ENCODE results near the gene C2.
A peak's percentile ranks its signal among the peaks of the same experiment; 100 is the strongest.

C2 gene

DNA sequence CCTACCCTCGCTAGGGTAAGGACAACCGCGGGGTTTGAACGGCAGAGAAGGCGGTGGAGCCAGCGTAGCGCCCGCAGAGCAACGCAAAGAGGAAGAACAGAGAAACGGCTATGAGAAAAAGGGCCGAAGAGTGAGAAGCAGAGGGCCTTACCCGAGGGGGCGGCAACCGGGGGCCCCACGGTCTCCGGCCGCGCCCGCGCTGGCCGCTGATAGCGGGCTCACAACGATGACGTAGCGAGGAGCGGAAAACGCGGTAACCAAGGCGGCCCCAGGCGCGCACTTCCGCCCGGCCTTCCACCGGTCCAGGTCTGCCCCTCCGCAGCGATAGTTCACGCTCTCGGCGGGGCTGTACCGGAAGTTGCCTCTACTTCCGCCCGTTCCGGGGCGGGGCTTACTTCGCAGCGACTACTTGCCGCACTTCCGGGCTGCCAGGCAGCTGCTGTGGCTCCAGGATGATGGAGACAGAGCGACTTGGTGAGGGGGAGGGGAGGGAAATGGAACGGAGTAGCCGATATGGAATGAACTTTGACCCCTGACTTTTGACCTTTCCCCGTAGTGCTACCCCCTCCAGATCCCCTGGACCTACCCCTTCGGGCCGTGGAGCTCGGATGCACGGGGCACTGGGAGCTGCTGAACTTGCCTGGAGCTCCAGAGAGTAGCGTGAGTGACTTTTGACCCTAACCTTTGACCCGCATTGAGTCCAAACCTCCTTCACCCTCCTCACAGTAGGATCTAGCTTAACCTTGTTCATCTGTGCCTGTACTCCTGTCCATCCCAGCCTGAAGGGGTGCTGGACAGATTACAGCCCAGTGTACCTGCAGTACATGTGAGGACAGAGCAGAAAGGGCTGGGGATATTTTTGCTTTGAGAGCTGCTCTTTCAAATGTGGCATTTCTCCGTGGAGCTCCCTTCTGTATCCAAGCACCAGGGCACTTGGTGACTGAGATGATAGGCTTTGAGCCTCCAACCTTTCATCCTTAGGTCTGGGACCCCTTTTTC lies 31.5 kb downstream of the C2 start, which contains the start of the genes NELFE and SKIC2:
Gene NELFE, minus strand, starts transcription at position 231 of the 999 bp plus-strand sequence. CDS start 525 bp downstream, outside the sequence.
Gene SKIC2, plus strand, starts transcription at position 435 of the 999 bp plus-strand sequence. Its CDS starts 18 bp downstream, at position 453.
- Histone ChIP-seq H2AFZ (ENCODE audit: insufficient read depth, low read length, poor library complexity) (peak within 1 kb of the TSS; percentile 95), H3K79me2 (ENCODE audit: control insufficient read depth, insufficient read depth, low read length, poor library complexity) (peaks cover 12% of the 10 kb centered on the region), H3K14ac (ENCODE audit: low read length) (peak within 1 kb of the TSS; percentile 85), H3K18ac (ENCODE audit: low read length) (peak within 1 kb of the TSS; percentile 80), H3K27ac (ENCODE audit: low read depth, low read length) (peak within 1 kb of the TSS; percentile 48), H3K9me3 (ENCODE audit: insufficient read depth, low read depth, low read length) (no peaks in the 10 kb centered on the region), H3K4me3 (ENCODE audit: low read depth, low read length) (peak within 1 kb of the TSS; percentile 95), H3K4me2 (ENCODE audit: low read length) (peak within 1 kb of the TSS; percentile 82), H2BK5ac (ENCODE audit: low read depth, low read length, poor library complexity) (peak within 1 kb of the TSS; percentile 51), H2BK12ac (ENCODE audit: low read length) (peak within 1 kb of the TSS; percentile 51), H3K27me3 (ENCODE audit: insufficient read depth, low read length) (no peaks in the 10 kb centered on the region), H3K4me1 (ENCODE audit: control insufficient read depth in 1 of 2, insufficient read depth in 2 of 2, low read length in 2 of 2) (peaks cover 8 to 11% of the 10 kb centered on the region in 2 experiments), H4K12ac (ENCODE audit: low read depth, low read length) (peak within 1 kb of the TSS; percentile 91), H2BK120ac (ENCODE audit: insufficient read depth, low read length, poor library complexity) (peak within 1 kb of the TSS; percentile 48), H3K4ac (ENCODE audit: low read depth, low read length) (peak within 1 kb of the TSS; percentile 93), H3K9ac (ENCODE audit: low read length) (peak within 1 kb of the TSS; percentile 94), H3K36me3 (ENCODE audit: control insufficient read depth in 1 of 2, insufficient read depth in 2 of 2, low read length in 2 of 2) (peaks cover 52 to 56% of the 10 kb centered on the region in 2 experiments), H3K79me1 (ENCODE audit: low read length) (peaks cover 7% of the 10 kb centered on the region), H3K23ac (ENCODE audit: low read length) (no peak within 1 kb of the TSS), H4K8ac (ENCODE audit: low read depth, low read length) (peak within 1 kb of the TSS; percentile 95), H4K91ac (ENCODE audit: low read depth, low read length) (peak within 1 kb of the TSS; percentile 89), H2AK5ac (ENCODE audit: low read length) (peak within 1 kb of the TSS; percentile 97)
- WGBS (ENCODE audit: extremely low coverage, insufficient coverage, insufficient read length): no CpG with 5 or more reads among the region's 59 CpGs
- peak; percentile 99 for DNase-seq

DNA sequence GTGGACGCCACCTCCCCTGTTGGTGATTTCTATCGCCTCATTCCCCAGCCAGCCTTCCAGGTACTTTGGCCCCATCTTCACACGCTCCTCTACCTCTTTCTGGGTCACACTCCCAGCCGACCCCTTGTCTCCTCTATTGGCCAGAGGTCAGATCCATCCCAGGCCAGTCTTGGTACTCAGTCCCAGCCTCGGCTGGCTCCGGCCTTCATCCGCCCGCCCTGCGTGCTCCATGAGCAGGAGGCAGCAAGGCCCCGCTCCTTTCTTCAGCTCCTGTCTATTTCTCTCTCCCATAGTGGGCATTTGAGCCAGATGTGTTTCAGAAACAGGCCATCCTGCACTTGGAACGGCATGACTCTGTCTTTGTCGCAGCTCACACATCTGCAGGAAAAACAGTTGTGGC lies 34.1 kb downstream of the C2 start:
- Histone ChIP-seq H3K23ac (ENCODE audit: low read length) (no peak overlapping the region), H3K4ac (ENCODE audit: low read depth, low read length) (no peak overlapping the region), H3K18ac (ENCODE audit: low read length) (no peak overlapping the region), H3K4me3 (ENCODE audit: low read depth, low read length) (no peak overlapping the region), H3K36me3 (ENCODE audit: control insufficient read depth in 1 of 2, insufficient read depth in 2 of 2, low read length in 2 of 2) (peaks cover 52 to 58% of the 10 kb centered on the region in 2 experiments), H4K12ac (ENCODE audit: low read depth, low read length) (no peak overlapping the region), H2AK5ac (ENCODE audit: low read length) (no peak overlapping the region), H3K79me1 (ENCODE audit: low read length) (peaks cover 7% of the 10 kb centered on the region), H3K9me3 (ENCODE audit: insufficient read depth, low read depth, low read length) (no peaks in the 10 kb centered on the region), H3K4me2 (ENCODE audit: low read length) (no peak overlapping the region), H3K4me1 (ENCODE audit: control insufficient read depth in 1 of 2, insufficient read depth in 2 of 2, low read length in 2 of 2) (peaks cover 8 to 11% of the 10 kb centered on the region in 2 experiments), H4K8ac (ENCODE audit: low read depth, low read length) (no peak overlapping the region), H3K9ac (ENCODE audit: low read length) (no peak overlapping the region), H3K27me3 (ENCODE audit: insufficient read depth, low read length) (no peaks in the 10 kb centered on the region), H4K91ac (ENCODE audit: low read depth, low read length) (no peak overlapping the region), H2BK12ac (ENCODE audit: low read length) (no peak overlapping the region), H2AFZ (ENCODE audit: insufficient read depth, low read length, poor library complexity) (no peak overlapping the region), H3K79me2 (ENCODE audit: control insufficient read depth, insufficient read depth, low read length, poor library complexity) (peaks cover 12% of the 10 kb centered on the region), H2BK5ac (ENCODE audit: low read depth, low read length, poor library complexity) (no peak overlapping the region), H2BK120ac (ENCODE audit: insufficient read depth, low read length, poor library complexity) (no peak overlapping the region), H3K14ac (ENCODE audit: low read length) (no peak overlapping the region), H3K27ac (ENCODE audit: low read depth, low read length) (no peak overlapping the region)
- no peak for DNase-seq
- no CpG with 5 or more reads among the region's 12 CpGs for WGBS (ENCODE audit: extremely low coverage, insufficient coverage, insufficient read length)

DNA sequence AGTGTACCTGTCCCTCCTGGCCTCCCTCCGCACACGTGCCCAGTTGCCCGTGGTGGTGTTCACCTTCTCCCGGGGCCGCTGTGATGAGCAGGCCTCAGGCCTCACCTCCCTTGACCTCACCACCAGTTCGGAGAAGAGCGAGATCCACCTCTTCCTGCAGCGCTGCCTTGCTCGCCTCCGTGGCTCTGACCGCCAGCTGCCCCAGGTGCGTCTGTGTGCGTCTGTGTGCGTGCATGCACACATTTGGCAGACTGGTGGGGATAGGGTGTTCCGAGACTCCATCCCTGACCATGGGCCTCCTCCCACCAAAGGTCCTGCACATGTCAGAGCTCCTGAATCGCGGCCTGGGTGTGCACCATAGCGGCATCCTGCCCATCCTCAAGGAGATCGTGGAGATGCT lies 36.4 kb downstream of the C2 start:
- H3K9me3 ChIP-seq (ENCODE audit: insufficient read depth, low read depth, low read length): no peaks in the 10 kb centered on the region
- no peak overlapping the region for H2BK12ac ChIP-seq (ENCODE audit: low read length)
- peaks cover 72 to 78% of the 10 kb centered on the region in 2 experiments for H3K36me3 ChIP-seq (ENCODE audit: control insufficient read depth in 1 of 2, insufficient read depth in 2 of 2, low read length in 2 of 2)
- H3K79me2 ChIP-seq (ENCODE audit: control insufficient read depth, insufficient read depth, low read length, poor library complexity): peaks cover 4% of the 10 kb centered on the region
- peaks cover 5 to 8% of the 10 kb centered on the region in 2 experiments for H3K4me1 ChIP-seq (ENCODE audit: control insufficient read depth in 1 of 2, insufficient read depth in 2 of 2, low read length in 2 of 2)
- WGBS (ENCODE audit: extremely low coverage, insufficient coverage, insufficient read length): no CpG with 5 or more reads among the region's 19 CpGs
- no peak overlapping the region for H4K91ac ChIP-seq (ENCODE audit: low read depth, low read length)
- no peak overlapping the region for H2AK5ac ChIP-seq (ENCODE audit: low read length)
- no peak for DNase-seq
- no peak overlapping the region for H3K18ac ChIP-seq (ENCODE audit: low read length)
- H2AFZ ChIP-seq (ENCODE audit: insufficient read depth, low read length, poor library complexity): no peak overlapping the region
- H3K4me2 ChIP-seq (ENCODE audit: low read length): no peak overlapping the region
- peaks cover 4% of the 10 kb centered on the region for H3K79me1 ChIP-seq (ENCODE audit: low read length)
- no peak overlapping the region for H3K9ac ChIP-seq (ENCODE audit: low read length)
- no peak overlapping the region for H3K4me3 ChIP-seq (ENCODE audit: low read depth, low read length)
- H3K4ac ChIP-seq (ENCODE audit: low read depth, low read length): no peak overlapping the region
- no peak overlapping the region for H2BK120ac ChIP-seq (ENCODE audit: insufficient read depth, low read length, poor library complexity)
- no peak overlapping the region for H2BK5ac ChIP-seq (ENCODE audit: low read depth, low read length, poor library complexity)
- no peak overlapping the region for H4K12ac ChIP-seq (ENCODE audit: low read depth, low read length)
- no peak overlapping the region for H3K14ac ChIP-seq (ENCODE audit: low read length)
- H4K8ac ChIP-seq (ENCODE audit: low read depth, low read length): no peak overlapping the region
- no peak overlapping the region for H3K27ac ChIP-seq (ENCODE audit: low read depth, low read length)
- no peaks in the 10 kb centered on the region for H3K27me3 ChIP-seq (ENCODE audit: insufficient read depth, low read length)
- H3K23ac ChIP-seq (ENCODE audit: low read length): no peak overlapping the region

DNA sequence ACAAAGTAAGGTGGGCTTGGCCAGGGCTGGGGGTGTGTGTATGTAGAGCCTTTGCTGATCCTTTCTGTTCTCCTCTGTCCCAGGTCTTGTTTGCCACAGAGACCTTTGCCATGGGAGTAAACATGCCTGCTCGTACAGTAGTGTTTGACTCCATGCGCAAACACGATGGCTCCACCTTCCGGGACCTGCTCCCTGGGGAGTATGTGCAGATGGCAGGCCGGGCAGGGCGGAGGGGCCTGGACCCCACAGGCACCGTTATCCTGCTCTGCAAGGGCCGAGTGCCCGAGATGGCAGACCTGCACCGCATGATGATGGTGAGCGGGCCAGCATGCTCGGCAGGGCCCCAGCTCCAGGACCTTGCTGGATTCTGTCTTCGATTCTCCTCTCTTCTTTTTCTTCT lies 38.2 kb downstream of the C2 start:
- H3K27ac ChIP-seq (ENCODE audit: low read depth, low read length): no peak overlapping the region
- H3K4ac ChIP-seq (ENCODE audit: low read depth, low read length): no peak overlapping the region
- H3K18ac ChIP-seq (ENCODE audit: low read length): no peak overlapping the region
- H2BK120ac ChIP-seq (ENCODE audit: insufficient read depth, low read length, poor library complexity): no peak overlapping the region
- no peak overlapping the region for H3K4me2 ChIP-seq (ENCODE audit: low read length)
- H2AFZ ChIP-seq (ENCODE audit: insufficient read depth, low read length, poor library complexity): no peak overlapping the region
- H3K4me1 ChIP-seq (ENCODE audit: control insufficient read depth in 1 of 2, insufficient read depth in 2 of 2, low read length in 2 of 2): no peaks in the 10 kb centered on the region
- H3K4me3 ChIP-seq (ENCODE audit: low read depth, low read length): no peak overlapping the region
- H3K79me1 ChIP-seq (ENCODE audit: low read length): no peaks in the 10 kb centered on the region
- H2AK5ac ChIP-seq (ENCODE audit: low read length): no peak overlapping the region
- H4K8ac ChIP-seq (ENCODE audit: low read depth, low read length): no peak overlapping the region
- H3K27me3 ChIP-seq (ENCODE audit: insufficient read depth, low read length): no peaks in the 10 kb centered on the region
- H3K79me2 ChIP-seq (ENCODE audit: control insufficient read depth, insufficient read depth, low read length, poor library complexity): no peaks in the 10 kb centered on the region
- DNase-seq: no peak
- H3K9me3 ChIP-seq (ENCODE audit: insufficient read depth, low read depth, low read length): no peaks in the 10 kb centered on the region
- H2BK12ac ChIP-seq (ENCODE audit: low read length): no peak overlapping the region
- no CpG with 5 or more reads among the region's 13 CpGs for WGBS (ENCODE audit: extremely low coverage, insufficient coverage, insufficient read length)
- H3K14ac ChIP-seq (ENCODE audit: low read length): no peak overlapping the region
- no peak overlapping the region for H3K9ac ChIP-seq (ENCODE audit: low read length)
- H3K23ac ChIP-seq (ENCODE audit: low read length): no peak overlapping the region
- H3K36me3 ChIP-seq (ENCODE audit: control insufficient read depth in 1 of 2, insufficient read depth in 2 of 2, low read length in 2 of 2): peaks cover 82 to 87% of the 10 kb centered on the region in 2 experiments
- no peak overlapping the region for H4K91ac ChIP-seq (ENCODE audit: low read depth, low read length)
- H4K12ac ChIP-seq (ENCODE audit: low read depth, low read length): no peak overlapping the region
- H2BK5ac ChIP-seq (ENCODE audit: low read depth, low read length, poor library complexity): no peak overlapping the region
